Fibroblast of skin of back (primary cell): Measurements from ENCODE around the gene FOXA1. TPM values are rescaled to one million over a fixed set of nuclear protein-coding genes. Genes with fewer than 3 reads are reported as not detected.

Source experiments
- DNase-seq: peaks from one replicate; pipeline ENCODE4 v3.0.0-alpha.2; 2013
- polyA plus RNA-seq, 2 experiments: library from polyadenylated mRNA; unstranded; fragments of 120-200 nt; gene quantifications; one replicate each; pipeline ENCODE4 v1.2.1, GENCODE V29; 2013; ENCODE audit not compliant: insufficient read length in 2 of 2

FOXA1 gene
- not detected for polyA plus RNA-seq (2013, experiment 1 of 2; ENCODE audit: insufficient read length)
- 0.08 TPM for polyA plus RNA-seq (2013, experiment 2 of 2; ENCODE audit: insufficient read length)

GRCh38 chr14:37594971-37595808, at the start of gene FOXA1, which contains the start of gene TTC6:
FOXA1 (minus strand) TSS chr14:37595249; CDS start chr14:37594972, 277 bp downstream.
TTC6 (plus strand) TSS chr14:37595629; CDS start chr14:37622065, 26,436 bp downstream.
- DNase-seq, result peak; percentile 28

GRCh38 chr14:37643701-37644100, 48.7 kb upstream of the FOXA1 start:
- no peak for DNase-seq

- no peak for DNase-seq
These were observed 47.1 kb upstream of the FOXA1 start for GRCh38 chr14:37642125-37642524.

GRCh38 chr14:37641117-37641516, 46.1 kb upstream of the FOXA1 start:
- DNase-seq, result no peak

GRCh38 chr14:37638599-37638998, 43.5 kb upstream of the FOXA1 start:
- DNase-seq, result no peak

- no peak for DNase-seq
These were observed 42.3 kb upstream of the FOXA1 start for GRCh38 chr14:37637341-37637740.

DNA sequence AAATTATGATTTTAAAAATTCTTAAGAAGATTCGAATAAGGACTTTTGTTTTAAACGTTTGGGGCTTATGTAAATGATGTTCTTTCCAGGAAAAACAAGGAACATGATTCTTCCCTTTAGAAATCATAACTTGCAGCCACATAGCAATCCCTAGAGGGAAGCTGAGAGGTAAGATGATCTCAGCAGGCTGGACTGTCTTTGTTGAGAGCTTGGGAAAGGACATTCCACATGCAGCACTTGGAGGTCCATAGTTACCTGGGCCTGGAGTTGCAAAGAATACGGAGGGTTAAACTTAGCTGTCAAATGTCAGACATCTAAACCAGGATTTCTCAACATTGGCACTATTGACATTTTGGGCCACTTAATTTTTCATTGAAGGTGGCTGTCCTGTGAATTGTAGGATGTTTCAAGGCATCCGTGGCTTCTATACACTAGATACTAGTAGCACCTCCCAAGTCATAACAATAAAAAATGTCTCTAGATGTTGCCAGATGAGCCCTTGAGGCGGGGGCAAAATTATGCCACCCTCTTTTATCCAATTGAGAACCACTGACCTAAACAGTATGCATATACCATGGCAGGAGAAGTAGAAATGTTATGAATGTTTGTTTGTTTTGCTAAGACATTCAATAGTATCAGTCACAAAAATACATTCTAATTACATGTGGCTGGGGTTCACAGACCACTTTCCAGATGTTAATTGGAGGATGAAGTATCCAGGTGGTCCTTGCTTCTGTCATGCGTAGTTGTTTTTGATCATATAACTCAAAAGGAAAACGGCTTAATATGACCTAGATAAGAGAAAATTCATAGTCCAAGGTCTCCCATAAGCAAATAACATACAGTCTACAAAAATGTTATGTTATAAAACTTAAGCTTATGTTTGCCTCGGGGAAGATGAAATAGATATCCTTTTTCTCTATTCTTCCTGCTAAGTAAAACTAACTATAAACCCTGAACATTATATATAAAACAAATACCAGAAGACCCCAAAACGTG, 30.8 kb upstream of the FOXA1 start:
- DNase-seq, result peak; percentile 45

DNA sequence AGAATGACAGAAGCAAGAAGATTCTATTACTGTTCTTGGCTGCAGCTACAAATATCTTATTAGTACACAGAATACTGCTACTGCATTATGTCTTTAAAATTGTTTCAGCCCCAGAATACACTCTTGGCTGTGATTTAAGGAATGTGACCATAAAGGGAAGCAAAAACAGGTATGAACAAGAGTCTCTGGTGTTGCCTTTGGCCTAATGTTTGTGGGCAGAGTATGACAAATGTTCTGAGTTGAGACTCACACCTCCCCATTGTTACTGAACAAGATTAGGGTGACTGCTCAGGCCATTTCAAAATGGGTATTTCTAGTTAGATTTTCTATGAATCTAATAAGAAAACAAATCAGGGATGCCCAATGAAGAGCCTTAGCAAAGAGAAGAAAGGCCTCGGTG, 28.9 kb upstream of the FOXA1 start:
- no peak for DNase-seq

GRCh38 chr14:37623426-37623951, 28.4 kb upstream of the FOXA1 start:
- peak; percentile 87 for DNase-seq

- DNase-seq, result peak; percentile 41
These were observed 27.3 kb upstream of the FOXA1 start for GRCh38 chr14:37622231-37622923.

DNA sequence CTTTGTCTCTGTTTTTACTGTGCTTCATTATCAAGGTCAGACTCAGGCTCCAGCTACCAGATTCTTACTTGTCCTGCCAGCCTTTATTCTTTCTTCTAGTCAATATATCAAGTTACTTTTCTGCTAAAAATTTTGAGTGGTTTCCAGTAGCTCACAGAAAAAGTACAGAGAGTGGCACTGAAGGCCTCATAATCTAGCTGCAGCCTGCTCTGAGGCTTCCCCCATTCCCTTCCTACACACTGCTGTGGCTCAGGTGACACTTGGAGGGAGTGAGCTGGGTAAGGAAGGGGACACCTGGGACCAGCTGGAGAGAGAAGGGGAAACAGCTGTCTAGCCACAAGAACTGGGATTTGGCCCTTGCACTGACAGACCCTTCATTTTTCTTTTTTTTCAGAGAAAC, 25.8 kb upstream of the FOXA1 start:
- no peak for DNase-seq

DNA sequence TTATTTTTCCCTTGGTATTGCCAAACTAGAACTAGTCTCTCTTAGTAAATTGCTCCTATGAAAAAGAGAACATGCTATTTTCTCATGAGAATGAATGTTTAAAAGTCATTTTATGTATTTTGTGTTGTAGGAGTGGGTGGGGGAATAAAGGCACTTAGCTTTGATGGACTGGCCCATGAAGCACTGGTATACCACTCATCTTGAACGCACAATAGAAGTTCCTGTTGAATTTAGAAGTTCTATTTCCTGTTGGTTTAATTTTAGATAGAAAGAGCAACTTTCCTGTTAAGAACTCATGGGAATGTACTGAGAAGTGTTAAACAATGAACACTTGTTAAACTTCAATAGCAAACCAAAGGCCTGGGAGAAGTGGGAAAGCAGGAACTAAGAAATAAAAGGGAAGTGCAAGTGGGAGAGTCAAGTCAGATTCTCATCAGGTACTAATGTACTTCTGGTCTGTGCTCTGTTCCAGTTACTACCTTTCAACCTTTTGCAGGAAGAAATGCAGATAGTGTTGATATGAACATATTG, 23.5 kb upstream of the FOXA1 start:
- no peak for DNase-seq

DNA sequence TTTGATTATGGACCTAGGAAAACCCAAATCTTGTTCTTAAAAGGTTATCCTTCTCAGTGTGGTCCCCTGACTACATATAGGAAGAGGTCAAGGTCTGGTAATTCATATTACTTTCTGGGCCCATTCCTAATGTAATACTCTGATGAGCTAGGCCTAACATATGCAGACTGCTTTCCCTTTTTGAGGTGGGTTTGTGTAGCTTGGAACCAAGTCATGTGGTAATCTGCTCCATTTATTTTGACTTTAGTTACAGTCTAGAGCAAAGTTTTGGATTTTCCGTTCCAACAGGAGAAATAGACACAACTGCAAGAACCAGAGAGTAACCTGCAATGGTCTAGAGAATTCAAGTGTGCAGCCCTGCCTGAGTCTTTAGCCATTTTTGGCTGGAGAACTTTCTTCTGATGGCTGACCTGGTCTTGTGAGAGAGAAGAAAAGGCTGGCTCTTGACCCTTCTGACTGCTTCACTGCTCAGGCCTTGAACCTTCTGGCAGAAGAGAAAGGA, 22.9 kb upstream of the FOXA1 start:
- no peak for DNase-seq

DNA sequence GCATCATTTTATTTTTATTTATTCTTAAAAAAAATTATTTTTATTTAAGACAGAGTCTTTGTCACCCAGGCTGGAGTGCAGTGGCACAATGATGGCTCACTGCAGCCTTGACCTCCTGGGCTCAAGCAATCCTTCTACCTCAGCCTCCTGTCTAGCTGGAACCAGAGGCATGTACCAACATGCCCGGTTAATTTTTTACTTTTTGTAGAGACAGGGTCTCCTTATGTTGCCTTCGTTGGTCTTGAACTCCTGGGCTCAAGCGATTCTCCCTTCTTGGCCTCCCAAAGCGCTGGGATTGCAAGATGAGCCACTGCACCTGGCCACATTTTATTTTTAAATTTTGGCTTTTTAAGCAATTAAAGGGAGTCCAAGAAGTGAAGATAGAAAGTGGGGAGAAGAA, 21.8 kb upstream of the FOXA1 start:
- DNase-seq, result no peak

DNA sequence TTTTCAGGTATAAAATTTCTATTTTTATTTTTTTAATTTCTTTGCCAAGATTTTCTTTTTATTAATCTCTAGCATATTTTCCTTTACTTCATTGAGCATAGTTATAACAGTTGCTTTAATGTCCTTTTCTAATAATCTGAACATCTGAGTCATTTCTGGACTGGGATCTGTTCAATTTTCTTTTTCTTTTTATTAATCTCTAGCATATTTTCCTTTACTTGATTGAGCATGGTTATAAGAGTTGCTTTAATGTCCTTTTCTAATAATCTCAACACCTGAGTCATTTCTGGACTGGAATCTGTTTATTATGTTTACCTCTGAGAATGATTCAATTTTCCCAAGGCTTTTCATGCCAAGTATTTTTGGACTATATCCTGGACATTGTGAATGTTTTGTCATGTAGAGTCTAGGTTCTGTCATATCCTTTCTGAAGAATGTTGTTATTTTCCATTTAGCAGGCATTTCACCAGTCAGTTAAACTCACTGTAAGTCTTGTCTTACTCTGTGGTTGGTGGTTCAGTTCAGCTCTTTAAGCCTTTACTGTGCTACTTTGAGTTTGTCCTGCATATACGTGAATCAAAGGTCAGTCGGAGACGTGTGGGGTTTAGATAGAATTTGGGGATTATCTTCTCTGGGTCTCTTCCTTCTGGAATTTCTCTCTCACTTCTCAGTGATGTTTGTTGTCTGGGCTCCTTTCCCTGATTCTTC, 20.7 kb upstream of the FOXA1 start:
- DNase-seq, result no peak

DNA sequence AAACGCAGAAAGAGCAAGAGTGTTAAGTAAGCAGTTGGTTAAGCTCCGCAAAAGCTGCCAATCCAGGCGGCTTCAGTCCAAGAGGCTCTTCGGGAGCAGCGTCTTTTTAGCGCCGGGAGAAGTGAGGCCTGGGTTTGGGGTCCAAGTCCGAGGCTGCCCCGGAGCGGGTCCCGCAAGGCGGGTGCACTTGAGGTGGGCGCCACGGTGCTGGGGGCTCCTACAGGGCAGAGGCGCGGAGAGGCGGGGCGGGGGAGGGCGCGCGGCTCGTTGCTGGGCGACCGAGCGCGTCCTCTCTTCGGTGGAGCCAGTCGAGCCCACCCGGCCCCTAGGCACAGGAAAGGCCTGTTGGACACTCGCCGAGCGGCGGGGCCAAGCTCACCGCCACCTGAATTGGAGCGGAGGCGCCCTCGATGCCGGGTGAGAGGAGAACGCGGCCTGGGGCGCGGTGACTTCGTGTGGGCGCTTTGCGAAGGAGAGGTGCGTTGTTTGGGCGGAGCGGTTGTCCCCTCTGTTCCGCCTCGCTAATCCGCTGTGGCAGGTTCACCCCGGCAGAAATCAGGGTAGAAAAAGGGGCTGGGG, 16.0 kb upstream of the FOXA1 start:
- DNase-seq, result no peak

- DNase-seq, result no peak
These were observed 13.6 kb upstream of the FOXA1 start for GRCh38 chr14:37608649-37609048.

DNA sequence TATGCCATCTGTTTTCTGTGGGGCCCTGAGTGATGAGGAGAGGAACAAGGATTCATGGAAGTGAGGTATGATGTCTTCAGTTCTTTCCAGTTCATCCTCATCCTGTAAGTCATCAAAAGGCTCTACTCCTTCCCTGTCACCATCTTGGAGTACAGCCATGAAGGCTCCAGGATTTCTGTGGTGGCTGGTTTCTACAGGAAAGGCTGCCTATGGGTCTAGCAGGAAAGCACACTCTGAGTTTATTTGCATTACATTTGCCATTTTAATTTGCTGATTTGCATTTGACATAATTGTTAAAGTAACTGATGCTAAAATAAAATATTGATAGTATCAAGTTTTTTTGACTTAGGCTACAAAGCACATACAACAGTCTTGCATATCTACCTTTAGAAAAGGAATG, 11.6 kb upstream of the FOXA1 start:
- DNase-seq, result no peak

DNA sequence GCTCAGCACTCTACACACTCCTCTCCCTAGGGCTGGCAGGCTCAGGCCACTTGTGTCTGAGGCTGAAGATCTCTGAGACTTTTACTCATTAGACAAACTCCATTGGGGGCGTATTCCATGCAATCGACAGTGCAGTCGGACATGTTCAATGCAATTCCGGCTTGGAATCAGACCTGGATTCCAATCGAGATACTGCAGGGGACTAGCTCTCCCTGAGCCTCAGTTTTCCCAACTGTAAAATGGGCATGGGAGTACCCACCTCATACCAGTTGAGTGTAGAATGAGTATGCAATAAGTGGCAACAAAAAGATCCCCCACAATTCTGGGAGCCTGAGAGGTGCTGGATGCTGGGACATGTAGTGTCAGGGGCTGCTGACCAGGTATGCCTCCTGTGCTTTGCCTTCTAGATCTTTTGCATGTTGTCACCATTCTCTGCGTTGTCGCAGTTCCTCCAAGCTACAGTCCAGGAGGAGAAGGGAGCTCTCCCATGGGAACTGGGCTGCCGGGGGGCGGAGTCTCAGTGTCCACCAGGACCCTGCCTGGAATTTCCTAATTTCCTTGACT, 8.7 kb upstream of the FOXA1 start:
- DNase-seq, result no peak
